DMS114 treated with DMSO at 0.1 percent for 48 hours (cell line): ENCODE data around the gene CLIC2.

Experiments
- DNase-seq: peaks from one replicate; lab custom pipeline; 2025; ENCODE audit not compliant: unreplicated experiment; lab: John Stamatoyannopoulos, UW

CLIC2 gene

GRCh38 chrX:155263854-155264628 lies 70.4 kb downstream of the CLIC2 start, which contains the start of gene RAB39B:
TSS of gene RAB39B (minus strand) at chrX:155264491. CDS start at chrX:155264288, 203 bp downstream.
- peak; percentile 35 for DNase-seq

- DNase-seq, result no peak
Measured at GRCh38 chrX:155262970-155263754, 71.3 kb downstream of the CLIC2 start.

- no peak for DNase-seq
Measured at GRCh38 chrX:155259752-155260151, 74.7 kb downstream of the CLIC2 start.

- DNase-seq, result no peak
Measured at GRCh38 chrX:155251391-155251790, 83.0 kb downstream of the CLIC2 start.

GRCh38 chrX:155247497-155247896 lies 86.9 kb downstream of the CLIC2 start:
- DNase-seq, result no peak

GRCh38 chrX:155246748-155247147 lies 87.7 kb downstream of the CLIC2 start:
- no peak for DNase-seq

GRCh38 chrX:155242300-155242699 lies 92.1 kb downstream of the CLIC2 start:
- DNase-seq, result no peak

- DNase-seq, result no peak
Measured at GRCh38 chrX:155237719-155238118, 96.7 kb downstream of the CLIC2 start.

- DNase-seq, result no peak
Measured at GRCh38 chrX:155235891-155236290, 98.5 kb downstream of the CLIC2 start.

GRCh38 chrX:155231163-155231562 lies 103.3 kb downstream of the CLIC2 start:
- DNase-seq, result no peak
